Hepatocyte (in vitro differentiated cells): ENCODE measurements around the gene SLC35D2.

Experiments used
- EZH2phosphoT487 ChIP-seq: fragments of 200-600 bp; sonication (generic); IDR thresholded peaks from one replicate; pipeline ENCODE4 v1.6.1; 2018; ENCODE audit warnings: antibody characterized with exemption, mild to moderate bottlenecking, low read depth, moderate library complexity; ENCODE audit not compliant: unreplicated experiment, severe bottlenecking
- TF ChIP-seq, protein P1 (sequence below): fragments of 200-600 bp; sonication (generic); IDR thresholded peaks from 2 replicates; pipeline ENCODE4 v1.5.1; 2016; ENCODE audit warnings: antibody characterized with exemption, mild to moderate bottlenecking; ENCODE audit not compliant: poor library complexity

DNA sequence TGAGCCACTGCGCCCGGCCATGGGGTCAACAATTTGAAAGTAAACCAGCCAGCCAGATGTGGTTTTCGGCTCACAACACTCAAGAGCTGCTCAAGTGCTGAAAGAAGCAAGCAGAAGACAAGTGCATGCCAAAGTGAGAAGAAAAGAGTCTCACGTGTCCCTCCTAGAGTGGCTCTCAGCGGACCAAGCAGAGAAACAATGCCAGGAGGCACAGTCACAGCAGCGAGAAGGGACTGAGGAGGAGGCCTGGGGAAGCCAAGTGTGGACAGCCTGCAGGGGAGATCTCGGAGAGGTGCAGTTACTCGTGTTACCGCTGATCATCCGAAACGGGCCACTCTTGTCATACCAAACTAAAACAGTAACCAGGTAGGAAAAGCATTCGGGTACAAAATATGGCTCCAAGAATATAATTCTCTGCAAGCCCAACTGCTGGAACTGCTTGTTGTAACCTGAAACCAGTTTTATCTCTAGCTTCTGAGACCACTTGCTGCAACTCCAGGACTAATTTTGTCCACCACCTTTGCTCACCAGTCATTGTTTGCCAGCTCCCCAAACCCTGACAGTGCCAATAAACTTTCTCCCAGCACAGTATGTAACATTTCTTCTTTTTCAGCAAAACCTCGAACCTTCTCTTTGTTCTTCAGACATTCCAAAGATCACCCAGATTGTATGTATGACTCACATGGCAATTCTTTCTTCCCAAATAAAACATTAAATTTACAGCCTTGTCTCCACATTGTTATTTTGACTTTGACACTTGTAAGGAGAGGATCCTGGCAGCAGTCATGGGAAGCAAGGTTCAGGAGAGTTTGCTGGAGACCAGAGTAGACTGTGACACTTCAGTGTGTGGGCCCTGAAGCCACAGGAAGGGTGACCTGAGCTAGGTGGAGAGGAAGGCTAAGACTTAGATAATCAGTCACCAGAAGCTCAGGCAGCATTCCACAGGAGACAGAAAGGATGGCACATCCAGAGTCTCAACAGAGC lies 6.3 kb downstream of the SLC35D2 start:
- TF ChIP-seq, protein P1, sequence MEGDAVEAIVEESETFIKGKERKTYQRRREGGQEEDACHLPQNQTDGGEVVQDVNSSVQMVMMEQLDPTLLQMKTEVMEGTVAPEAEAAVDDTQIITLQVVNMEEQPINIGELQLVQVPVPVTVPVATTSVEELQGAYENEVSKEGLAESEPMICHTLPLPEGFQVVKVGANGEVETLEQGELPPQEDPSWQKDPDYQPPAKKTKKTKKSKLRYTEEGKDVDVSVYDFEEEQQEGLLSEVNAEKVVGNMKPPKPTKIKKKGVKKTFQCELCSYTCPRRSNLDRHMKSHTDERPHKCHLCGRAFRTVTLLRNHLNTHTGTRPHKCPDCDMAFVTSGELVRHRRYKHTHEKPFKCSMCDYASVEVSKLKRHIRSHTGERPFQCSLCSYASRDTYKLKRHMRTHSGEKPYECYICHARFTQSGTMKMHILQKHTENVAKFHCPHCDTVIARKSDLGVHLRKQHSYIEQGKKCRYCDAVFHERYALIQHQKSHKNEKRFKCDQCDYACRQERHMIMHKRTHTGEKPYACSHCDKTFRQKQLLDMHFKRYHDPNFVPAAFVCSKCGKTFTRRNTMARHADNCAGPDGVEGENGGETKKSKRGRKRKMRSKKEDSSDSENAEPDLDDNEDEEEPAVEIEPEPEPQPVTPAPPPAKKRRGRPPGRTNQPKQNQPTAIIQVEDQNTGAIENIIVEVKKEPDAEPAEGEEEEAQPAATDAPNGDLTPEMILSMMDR = no peak
- TF ChIP-seq EZH2phosphoT487 = no peak
